ENCODE measurements around the gene CNKSR2. TPM values are rescaled to one million over a fixed set of nuclear protein-coding genes. Genes with fewer than 3 reads are reported as not detected.

The CNKSR2 gene
- total RNA-seq, 1 experiment from 2014 or later = 52.9 TPM

DNA sequence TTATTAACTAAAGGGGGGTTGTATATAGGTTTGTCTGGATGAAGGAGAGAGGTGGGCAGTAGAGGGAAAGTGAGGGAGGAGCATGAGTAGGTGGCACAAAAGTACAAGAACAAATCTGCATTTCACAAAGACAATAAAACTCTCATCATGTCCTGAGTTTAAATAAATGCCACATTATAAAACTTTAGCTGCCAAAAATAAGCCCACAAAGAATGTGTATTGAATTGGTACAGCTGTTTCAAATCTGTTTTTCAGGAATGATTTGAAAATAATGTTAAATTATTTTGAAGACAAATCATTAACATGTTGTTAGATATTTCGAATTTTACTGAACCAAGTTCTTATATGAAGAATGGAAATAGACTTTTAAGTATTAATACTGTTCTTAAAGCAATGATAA lies 5.8 kb downstream of the CNKSR2 start:
- WGBS (ENCODE audit: extremely low coverage, insufficient read length, low lambda C conversion rate) = no CpG with 5 or more reads among the region's 1 CpG
- Histone ChIP-seq H3K27me3 (ENCODE audit: insufficient read depth, low read length) (no peaks in the 10 kb centered on the region), H2BK20ac (ENCODE audit: low read depth, low read length, poor library complexity, severe bottlenecking) (no peak overlapping the region), H3K79me1 (ENCODE audit: insufficient read depth, low read depth, low read length, poor library complexity, severe bottlenecking) (no peaks in the 10 kb centered on the region), H2BK15ac (ENCODE audit: low read depth, low read length) (no peak overlapping the region), H2AK5ac (ENCODE audit: insufficient read length, low read length) (no peak overlapping the region), H3K9ac (ENCODE audit: extremely low read depth, insufficient read length, low read length) (no peak overlapping the region), H4K8ac (replicated peaks; ENCODE audit: insufficient read length, low read depth, low read length) (no peak overlapping the region), H3K14ac (ENCODE audit: insufficient read depth, low read length) (no peak overlapping the region), H3K23me2 (ENCODE audit: insufficient read length, low read depth, low read length, poor library complexity, severe bottlenecking) (peaks cover 9% of the 10 kb centered on the region), H3K4ac (ENCODE audit: low read depth, low read length) (no peak overlapping the region), H3K4me2 (ENCODE audit: insufficient read depth, insufficient read length, low read length) (no peak overlapping the region), H3K9me3 (ENCODE audit: control insufficient read depth, low read depth, low read length) (peaks cover 5% of the 10 kb centered on the region), H3K56ac (ENCODE audit: insufficient read length, low read depth, low read length) (no peak overlapping the region), H3T11ph (ENCODE audit: low read length) (no peak overlapping the region), H4K5ac (ENCODE audit: insufficient read length, low read depth, low read length) (no peak overlapping the region), H4K20me1 (ENCODE audit: control insufficient read depth, insufficient read depth, insufficient read length) (no peaks in the 10 kb centered on the region), H3K27ac (ENCODE audit: insufficient read length, low read depth, low read length) (no peak overlapping the region), H2BK12ac (ENCODE audit: insufficient read length, low read depth, low read length) (no peak overlapping the region), H4K91ac (ENCODE audit: insufficient read length, low read depth, low read length) (no peak overlapping the region), H3K4me1 (ENCODE audit: insufficient read depth, low read length) (no peaks in the 10 kb centered on the region), H3K23ac (ENCODE audit: insufficient read length, low read depth, low read length) (no peak overlapping the region), H2AFZ (ENCODE audit: low read length) (no peak overlapping the region), H3K79me2 (ENCODE audit: insufficient read depth, low read length) (no peaks in the 10 kb centered on the region), H3K18ac (ENCODE audit: insufficient read length, low read depth, low read length) (no peak overlapping the region), H2BK5ac (ENCODE audit: insufficient read length, low read length) (no peak overlapping the region), H2BK120ac (ENCODE audit: low read depth, low read length, poor library complexity, severe bottlenecking) (no peak overlapping the region)
- Mint-ChIP-seq H3K27ac (peak overlapping the region in 2 of 3 experiments; percentile 4 to 37; a peak in 3 of 7 replicates), H3K36me3 (ENCODE audit: insufficient read depth in 1 of 3, low read depth in 3 of 3) (peaks cover 0 to 4% (median 3%) of the 10 kb centered on the region in 3 experiments; a peak in 5 of 7 replicates), H3K9me3 (peaks cover 0 to 29% of the 10 kb centered on the region in 2 experiments; a peak in 3 of 5 replicates), H3K27me3 (ENCODE audit: low read depth) (peaks cover 8% of the 10 kb centered on the region), H3K4me3 (no peak overlapping the region), H3K4me1 (peaks cover 36 to 66% of the 10 kb centered on the region in 2 experiments)
- no peak for DNase-seq
- TF ChIP-seq, protein P1, sequence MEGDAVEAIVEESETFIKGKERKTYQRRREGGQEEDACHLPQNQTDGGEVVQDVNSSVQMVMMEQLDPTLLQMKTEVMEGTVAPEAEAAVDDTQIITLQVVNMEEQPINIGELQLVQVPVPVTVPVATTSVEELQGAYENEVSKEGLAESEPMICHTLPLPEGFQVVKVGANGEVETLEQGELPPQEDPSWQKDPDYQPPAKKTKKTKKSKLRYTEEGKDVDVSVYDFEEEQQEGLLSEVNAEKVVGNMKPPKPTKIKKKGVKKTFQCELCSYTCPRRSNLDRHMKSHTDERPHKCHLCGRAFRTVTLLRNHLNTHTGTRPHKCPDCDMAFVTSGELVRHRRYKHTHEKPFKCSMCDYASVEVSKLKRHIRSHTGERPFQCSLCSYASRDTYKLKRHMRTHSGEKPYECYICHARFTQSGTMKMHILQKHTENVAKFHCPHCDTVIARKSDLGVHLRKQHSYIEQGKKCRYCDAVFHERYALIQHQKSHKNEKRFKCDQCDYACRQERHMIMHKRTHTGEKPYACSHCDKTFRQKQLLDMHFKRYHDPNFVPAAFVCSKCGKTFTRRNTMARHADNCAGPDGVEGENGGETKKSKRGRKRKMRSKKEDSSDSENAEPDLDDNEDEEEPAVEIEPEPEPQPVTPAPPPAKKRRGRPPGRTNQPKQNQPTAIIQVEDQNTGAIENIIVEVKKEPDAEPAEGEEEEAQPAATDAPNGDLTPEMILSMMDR (conservative IDR thresholded peaks at IDR 0.05) = no peak
